HEK293T (cell line): ENCODE data around the gene BAIAP2L2.

ENCODE experiments used
- FOXK2 ChIP-seq: fragments of 450-650 bp; IDR thresholded peaks from 2 replicates; pipeline ENCODE4 v1.6.1; 2016; ENCODE audit warnings: mild to moderate bottlenecking
- L3MBTL2 ChIP-seq: fragments of 450-650 bp; conservative IDR thresholded peaks from 2 replicates; pipeline ENCODE4 v1.6.1; 2016; ENCODE audit warnings: mild to moderate bottlenecking
- SP1 ChIP-seq: fragments of 450-650 bp; IDR thresholded peaks from 2 replicates; pipeline ENCODE4 v1.6.1; 2017
- SUZ12 ChIP-seq: fragments of 450-650 bp; IDR thresholded peaks from 2 replicates; pipeline ENCODE4 v1.6.1; 2016; ENCODE audit warnings: mild to moderate bottlenecking

DNA sequence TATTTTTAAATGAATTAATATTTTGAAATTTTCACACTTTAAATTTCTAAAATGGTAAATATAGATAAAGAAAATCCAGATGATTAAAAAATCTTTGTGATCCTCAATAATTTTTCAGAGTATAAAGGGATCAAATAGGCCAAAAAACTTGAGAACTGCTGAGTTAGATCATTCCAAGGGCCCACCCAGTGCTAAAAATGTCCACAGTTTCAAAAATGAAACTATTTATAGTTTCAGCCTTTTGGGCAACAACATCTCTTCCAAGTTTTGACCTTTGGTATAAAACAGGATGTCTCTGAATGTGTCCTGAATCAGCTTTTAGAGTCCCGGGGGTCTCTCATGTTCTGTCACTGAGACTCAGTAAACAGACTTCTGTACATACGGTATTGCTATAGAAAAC lies 20.9 kb upstream of the BAIAP2L2 start:
- TF ChIP-seq SP1 (no peak), FOXK2 (no peak), SUZ12 (no peak), L3MBTL2 (no peak)
